Left lobe of liver (tissue), 2 donors: ENCODE results near the gene EIF1. TPM values are rescaled to one million over a fixed set of nuclear protein-coding genes. Genes with fewer than 3 reads are reported as not detected.
"Not testable (repeated sequence)": the region's sequence is repeated elsewhere in the genome, so short reads cannot be mapped to it uniquely, and the experiment has no call there.

Source experiments
- ATAC-seq: fragments of 200-7000 bp; cut with Tn5 transposase; one replicate; pipeline ENCODE4 v1.9.1; 2020; ENCODE audit warnings: mild to moderate bottlenecking, moderate library complexity
- DNase-seq: peaks from one replicate; pipeline ENCODE4 v3.0.0-alpha.2; 2020; ENCODE audit warnings: low spot score
- total RNA-seq: library from RNA; stranded (reverse); gene quantifications from one replicate; pipeline ENCODE4 v1.2.1, GENCODE V29; 2021
- donor health status: DM: no; HTN: no; CAD: no; lungs with moderate emphysema.
- donor health status: DM: no; HTN: yes; CAD: no.

EIF1 gene
- total RNA-seq, 1 donor from 2014 or later, result 257 TPM

- no peak for DNase-seq
Measured at GRCh38 chr17:41695134-41695661, 6.5 kb downstream of the EIF1 start.

GRCh38 chr17:41695954-41696757 is 7.5 kb downstream of the EIF1 start:
- DNase-seq (no peak), ATAC-seq (peak; percentile 70)

More at GRCh38 chr17:41695134-41695661, 6.5 kb downstream of the EIF1 start:
- peak; percentile 5 for ATAC-seq

GRCh38 chr17:41697122-41697962 is 8.7 kb downstream of the EIF1 start:
- ATAC-seq, result peak; percentile 86

DNA sequence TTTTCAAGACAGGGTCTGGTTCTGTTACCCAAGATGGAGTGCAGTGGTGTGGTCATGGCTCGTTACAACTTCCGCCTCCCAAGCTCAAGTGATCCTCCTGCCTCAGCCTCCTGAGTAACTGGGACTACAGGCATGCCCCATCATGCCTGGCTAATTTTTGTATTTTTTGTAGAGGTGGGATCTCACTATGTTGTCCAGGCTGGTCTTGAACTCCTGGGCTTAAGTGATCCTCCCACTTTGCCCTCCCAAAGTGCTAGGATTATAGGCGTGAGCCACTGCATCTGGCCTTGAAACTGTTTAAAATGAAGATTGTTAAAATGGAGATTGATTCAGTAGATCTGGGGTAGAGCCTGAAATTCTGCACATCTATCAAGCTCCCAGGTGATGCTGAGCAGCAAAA is 12.2 kb downstream of the EIF1 start:
- ATAC-seq, DNase-seq: not testable (repeated sequence)

More at GRCh38 chr17:41697122-41697962, 8.7 kb downstream of the EIF1 start:
- peak; percentile 85 for DNase-seq

GRCh38 chr17:41702712-41703111 is 14.0 kb downstream of the EIF1 start:
- peak; percentile 73 for ATAC-seq

DNA sequence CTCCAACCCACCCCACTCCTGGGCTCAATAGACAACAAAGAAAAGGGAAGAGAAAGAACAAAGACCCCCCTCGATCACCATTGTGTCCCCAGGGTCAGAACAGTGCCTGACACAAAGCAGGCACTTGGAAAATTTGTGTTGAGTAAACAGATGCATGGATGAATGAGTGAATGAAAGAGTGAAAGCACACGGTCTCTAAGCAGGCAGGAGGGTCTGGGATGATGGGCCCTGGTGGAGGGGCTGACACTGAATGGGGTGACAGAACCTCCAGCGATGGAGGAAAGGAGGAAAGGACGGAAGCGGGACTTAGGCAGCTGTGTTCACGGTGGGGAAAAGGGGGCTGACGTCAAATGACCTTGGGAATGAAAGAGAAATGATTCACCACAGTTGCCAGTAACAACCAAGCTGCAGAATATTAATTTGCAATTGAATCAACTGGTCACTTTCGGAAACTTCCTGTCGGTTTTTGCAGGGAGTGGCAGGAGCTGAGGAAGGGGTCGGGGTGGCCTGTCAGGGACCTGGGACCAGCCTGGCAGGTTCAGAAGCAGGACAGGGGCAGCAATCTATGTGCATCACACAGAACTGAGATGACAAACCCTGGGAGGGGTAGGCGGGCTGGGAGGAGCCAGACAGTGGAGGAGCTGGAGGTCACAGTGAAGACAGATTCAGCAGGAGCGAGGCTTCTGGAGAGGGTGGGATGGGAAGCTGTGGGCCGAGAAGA is 16.7 kb downstream of the EIF1 start:
- no peak for ATAC-seq

More at GRCh38 chr17:41702712-41703111, 14.0 kb downstream of the EIF1 start:
- no peak for DNase-seq

DNA sequence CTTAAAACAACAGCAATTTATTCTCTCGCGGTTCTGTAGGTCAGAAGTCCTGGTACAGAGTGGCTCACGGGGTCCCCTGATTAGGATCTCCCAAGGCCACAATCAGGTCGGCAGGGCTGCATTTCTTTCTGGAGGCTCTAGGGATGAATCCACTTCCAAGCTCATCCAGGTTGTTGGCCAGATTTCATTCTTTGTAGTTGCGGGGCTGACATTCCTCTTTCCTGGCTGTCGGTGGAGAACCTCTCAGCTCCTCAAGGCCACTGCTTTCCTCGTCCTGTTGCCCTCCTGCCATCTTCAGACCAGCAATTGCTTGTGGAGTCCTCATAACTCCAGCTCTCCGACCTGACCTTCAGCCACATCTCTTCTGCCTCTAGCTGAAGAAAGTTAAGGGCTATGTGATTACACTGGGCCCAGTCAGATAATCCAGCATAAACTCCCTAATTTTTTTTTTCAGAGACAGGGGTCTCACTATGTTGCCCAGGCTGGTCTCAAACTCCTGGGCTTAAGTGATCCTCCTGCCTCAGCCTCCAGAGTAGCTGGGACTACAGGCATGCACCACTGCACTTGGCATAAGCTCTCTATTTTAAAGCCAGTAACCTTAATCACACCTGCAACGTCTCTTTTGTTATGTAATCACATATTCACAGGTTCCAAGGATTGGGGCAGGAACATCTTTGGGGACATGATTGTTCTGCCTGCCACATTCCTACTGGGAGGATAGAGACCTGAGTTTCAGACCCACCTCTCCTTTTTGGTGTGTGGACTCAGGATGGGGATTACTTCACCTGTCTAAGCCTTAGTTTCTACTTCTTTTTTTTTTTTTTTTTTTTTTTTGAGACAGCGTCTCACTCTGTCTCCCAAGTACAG is 19.4 kb downstream of the EIF1 start:
- no peak for DNase-seq

More for the DNA sequence above, 16.7 kb downstream of the EIF1 start:
- DNase-seq, result no peak

GRCh38 chr17:41710472-41711090 is 21.9 kb downstream of the EIF1 start:
- no peak for ATAC-seq
- DNase-seq, result no peak

More for the DNA sequence above, 19.4 kb downstream of the EIF1 start:
- ATAC-seq, result no peak

- DNase-seq (no peak), ATAC-seq (no peak)
Measured at GRCh38 chr17:41711669-41712400, 23.1 kb downstream of the EIF1 start, which contains the start of gene GAST. TSS of gene GAST (plus strand) at chr17:41712331. CDS start at chr17:41715437, 3,106 bp downstream.

- DNase-seq, result no peak
- ATAC-seq, result no peak
Measured at GRCh38 chr17:41717408-41718286, 29.0 kb downstream of the EIF1 start.

DNA sequence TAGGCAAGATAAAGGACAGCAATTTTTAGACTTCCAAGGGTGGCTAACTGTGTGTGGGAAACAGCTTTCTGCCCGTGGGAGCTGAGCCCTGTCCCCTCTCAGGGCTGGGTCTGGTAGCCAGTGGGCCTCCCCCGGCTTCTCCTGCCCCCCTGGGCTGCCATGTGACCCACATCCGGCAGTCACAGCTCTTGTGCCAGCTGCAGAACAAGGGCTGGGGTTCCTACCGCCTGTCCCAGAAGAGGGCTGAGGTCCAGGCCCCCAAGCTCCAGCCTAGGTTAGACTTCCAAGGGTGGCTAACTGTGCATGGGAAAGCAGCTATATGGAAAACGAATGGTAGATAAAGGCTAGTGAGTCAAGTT is 29.6 kb downstream of the EIF1 start:
- DNase-seq (no peak), ATAC-seq (no peak)

DNA sequence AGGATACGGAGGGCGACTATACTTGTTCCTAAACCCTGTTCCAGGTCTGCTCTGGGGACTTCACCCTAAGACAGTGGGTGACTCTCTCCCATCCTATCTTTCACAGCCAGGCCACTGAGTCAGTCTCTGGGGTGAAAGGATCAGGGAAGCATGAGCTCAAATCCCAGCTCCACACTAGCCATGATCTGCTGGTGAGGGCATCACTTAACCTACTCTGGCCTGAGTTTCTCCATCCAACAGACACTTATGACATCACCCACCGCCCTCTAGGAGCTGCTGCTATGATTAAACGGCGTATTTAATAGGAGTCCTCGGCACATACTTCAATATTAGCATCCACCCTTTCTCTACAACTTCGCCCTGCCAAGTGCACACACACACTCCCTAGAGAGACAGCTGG is 33.5 kb downstream of the EIF1 start:
- DNase-seq, result no peak
- no peak for ATAC-seq

- no peak for ATAC-seq
Measured at GRCh38 chr17:41723801-41724475, 35.3 kb downstream of the EIF1 start.

GRCh38 chr17:41724476-41725050 is 35.9 kb downstream of the EIF1 start:
- DNase-seq, result no peak
- no peak for ATAC-seq

More at GRCh38 chr17:41723801-41724475, 35.3 kb downstream of the EIF1 start:
- DNase-seq, result no peak

DNA sequence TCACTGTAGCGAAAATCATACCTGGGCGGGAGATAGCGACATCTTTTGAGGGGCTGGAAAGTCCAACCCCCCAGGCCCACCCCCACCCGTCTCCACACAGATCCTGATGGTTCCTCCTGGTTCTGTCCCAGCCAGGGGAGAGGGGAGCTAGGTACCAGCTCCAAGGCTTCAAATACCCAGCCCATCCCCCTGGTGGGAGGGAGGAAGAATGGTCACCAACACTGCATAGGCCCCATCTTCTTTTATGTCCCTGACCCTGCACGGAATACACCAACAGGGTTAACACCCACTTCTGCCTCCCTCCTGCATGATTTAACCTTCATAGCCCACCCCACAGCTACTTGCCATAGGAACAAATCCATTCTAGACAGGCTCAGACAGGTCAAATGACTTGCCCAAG is 36.4 kb downstream of the EIF1 start:
- DNase-seq (no peak), ATAC-seq (no peak)

- ATAC-seq, result no peak
- DNase-seq, result no peak
Measured at GRCh38 chr17:41728056-41728455, 39.4 kb downstream of the EIF1 start.

DNA sequence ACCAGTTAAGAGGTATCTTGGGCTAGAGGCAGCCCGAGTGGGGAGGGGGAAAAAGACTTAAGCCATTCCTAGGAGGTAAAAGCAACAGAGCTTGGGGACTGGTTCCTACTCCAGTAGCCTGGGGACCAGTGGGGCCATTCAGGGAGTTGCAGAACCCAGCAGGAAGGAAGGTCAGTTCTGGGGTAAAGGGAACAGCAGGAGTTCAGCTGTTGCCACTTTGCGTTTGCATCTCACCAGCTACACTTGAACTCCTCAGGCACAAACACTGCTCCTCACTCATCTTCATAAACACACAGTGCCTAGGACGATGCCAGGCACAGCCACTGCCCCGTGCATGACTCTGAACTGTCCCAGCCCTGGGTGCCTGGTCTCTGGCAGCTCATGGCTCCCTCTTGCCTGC is 41.8 kb downstream of the EIF1 start:
- no peak for ATAC-seq

More for the DNA sequence above, 41.8 kb downstream of the EIF1 start:
- no peak for DNase-seq
